GM20431 (cell line): ENCODE measurements around the gene NR5A1.

Experiments used
- in situ Hi-C: fragments of 300-500 bp; cut with MseI, MboI; formaldehyde crosslinking; loops from one replicate; pipeline ENCODE4 v1.15.0; 2020; ENCODE audit warnings: low sequenced_read_pairs; ENCODE audit not compliant: unreplicated experiment

Gene NR5A1

DNA sequence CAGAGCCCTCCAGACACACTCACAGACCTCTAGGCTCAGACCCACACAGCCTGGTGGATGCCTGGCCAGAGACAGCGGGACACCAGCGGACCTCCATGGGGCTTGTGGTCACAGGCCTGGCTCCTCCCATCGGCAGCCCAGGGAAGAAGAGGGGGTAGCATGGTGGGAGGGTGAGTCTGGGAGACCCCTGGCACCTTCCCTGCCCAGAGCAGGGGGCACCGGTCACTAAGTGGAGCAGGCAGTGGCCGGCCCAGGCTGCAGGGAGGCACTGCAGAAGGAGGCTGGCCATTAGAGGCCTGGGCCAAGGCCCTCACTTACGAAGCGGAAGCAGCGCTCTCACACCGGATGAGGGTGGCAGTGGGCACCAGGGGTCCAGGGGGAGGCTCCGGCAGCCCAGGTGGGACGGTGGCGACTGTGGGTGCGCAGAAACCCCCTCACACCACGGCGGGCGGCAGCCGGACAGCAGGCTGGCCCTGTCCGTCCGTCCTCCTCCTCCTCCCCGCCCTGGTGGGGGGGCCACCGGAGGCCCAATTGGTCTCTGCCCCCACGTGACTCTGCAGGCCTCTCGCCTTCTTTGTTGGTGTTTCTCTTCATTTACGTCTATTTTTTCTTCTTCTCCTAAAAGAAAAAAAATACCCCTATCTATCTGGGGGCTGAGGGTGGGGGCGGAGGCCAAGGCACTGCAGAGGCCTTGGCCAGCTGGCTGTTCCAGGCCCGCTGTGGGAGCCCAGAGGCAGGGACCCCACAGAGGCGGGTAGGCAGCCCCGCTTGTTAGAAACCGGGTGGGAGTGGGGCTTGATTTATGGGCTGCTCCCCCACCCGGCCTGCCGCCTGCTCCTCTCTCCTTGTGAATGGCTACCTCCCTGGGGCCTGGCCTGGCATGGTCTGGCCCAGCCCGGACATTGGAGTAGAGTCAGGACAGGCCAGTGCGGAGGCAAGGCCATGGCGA lies at the start of gene NR5A1:
TSS of gene NR5A1 (minus strand) at position 469 of the 949 bp plus-strand sequence. CDS start 4,004 bp downstream, outside the sequence.
- in situ Hi-C loops = no loop called here

DNA sequence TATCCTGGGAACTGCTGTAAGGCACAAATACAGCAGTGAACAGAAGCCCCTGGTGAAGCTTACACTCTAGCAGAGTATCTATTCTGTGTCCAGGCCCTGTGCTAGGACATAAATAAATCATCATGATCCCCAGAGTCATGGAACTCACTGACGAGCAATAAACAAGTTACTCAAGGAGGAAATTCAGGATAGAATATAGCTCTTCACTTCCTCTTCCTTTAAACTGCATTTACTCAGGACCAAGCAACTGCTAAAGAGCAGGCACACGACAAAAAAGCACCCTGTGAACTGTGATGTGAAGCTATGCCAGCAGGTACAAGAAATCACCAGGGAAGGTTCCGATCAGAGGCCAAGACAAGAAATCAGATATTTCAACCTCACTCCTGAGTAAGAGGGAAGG lies 47.8 kb upstream of the NR5A1 start:
- in situ Hi-C loops = no loop called here

DNA sequence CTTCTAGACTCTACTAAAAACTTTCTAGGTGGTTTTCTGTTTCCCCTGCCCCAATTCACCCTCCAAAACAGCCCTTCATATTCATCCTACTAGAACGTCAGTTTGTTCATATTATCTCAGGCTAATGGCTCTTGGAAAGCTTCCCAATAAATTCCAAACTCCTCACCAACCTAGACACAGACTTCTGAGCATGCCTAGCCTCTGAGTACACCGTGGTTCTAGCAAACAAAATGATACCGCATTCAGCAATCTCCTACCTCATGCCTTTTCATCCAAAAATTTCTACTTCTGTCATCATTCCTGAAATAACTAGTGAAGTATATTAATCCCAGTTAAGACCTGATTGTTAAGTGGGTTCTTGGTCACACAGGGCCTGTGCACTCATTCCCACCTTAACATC lies 46.5 kb upstream of the NR5A1 start:
- in situ Hi-C loops = no loop called here

DNA sequence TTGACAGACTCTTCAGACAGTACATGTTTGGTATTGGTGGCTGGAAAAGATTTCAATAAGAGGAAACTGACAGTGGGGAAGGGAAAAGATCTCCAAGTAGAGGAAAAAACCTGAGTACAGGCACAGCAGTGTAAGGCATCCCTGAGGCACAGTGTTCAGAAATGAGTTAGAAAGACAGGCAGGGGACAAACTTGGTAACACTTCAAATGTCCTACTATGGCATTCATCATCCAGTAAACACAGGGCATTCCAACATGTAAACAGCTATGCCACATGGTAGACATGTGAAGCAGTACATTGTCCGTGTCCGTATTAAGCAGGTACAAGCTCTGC lies 45.0 kb upstream of the NR5A1 start:
- in situ Hi-C loops = no loop called here

DNA sequence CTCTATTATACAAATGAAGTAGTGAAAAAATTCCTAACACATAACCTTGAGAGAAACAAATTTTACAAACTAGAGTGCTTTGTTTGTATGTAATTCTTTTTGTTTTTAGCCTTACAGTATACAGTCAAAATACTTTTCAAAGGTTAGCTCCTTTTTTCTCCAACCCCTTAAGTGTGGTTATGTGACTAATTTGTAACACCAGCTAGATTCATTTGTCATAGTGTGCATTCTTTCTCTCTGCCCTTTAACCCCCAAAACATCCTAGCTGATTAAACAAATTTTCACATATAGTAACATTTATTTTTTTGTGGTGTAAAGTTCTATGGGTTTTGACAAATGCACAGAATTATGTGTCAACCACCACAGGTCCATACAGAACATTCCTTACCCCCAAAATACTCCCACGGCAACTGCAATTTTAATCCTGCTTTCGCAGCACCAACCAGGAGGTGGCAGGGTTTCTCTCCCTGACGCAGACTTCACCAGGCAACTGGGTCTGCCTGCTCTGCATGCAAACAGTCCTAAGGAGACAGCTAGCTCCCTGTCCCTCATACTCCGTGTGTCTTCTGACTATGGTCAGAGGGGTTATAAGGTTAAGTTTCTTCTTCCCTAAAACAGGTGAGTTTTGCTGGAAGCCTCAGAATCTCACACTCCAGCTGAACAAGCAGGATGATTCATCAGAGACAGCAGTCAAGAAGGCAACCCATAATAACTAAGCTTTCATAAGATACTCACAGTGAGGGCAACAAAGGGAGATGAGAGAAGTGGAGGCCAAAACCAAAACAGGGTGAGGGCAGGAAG lies 44.5 kb upstream of the NR5A1 start:
- in situ Hi-C loops = no loop called here

DNA sequence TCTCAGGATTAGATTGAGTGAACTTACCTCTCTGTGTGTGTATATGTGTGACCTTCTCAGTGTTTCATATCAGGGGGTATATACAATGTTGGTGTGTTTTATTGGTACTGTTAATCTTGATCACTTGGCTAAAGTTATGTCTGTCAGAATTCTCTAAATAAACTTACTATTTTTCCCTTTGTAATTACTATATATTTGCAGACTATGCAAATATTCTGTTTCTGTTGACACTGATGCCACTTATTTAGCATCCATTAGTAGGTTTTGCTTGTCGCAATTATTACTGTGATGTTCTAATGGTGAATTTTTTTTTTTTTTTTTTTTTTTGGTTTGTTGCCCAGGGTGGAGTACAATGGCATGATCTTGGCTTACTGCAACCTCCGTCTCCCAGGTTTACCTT lies 42.9 kb upstream of the NR5A1 start:
- in situ Hi-C loops = no loop called here

DNA sequence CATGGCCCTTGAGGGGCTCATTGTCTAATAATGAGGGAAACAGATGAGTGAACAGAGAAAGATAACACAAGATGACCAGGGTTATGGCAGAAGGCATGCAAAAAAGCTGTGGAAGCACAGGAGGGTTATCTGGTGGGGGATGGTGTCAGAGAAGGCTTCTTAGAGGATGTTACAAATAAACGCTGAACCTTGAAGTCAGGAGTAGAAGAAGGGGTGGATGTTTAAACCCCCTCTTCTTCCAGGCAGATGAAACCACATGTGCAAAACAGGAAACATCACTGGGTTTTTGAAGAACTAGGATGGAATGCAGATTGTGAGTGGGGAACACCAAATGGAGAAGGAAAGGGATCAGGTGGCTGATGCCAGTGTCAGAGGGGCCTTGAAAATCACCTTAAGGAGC lies 41.8 kb upstream of the NR5A1 start:
- in situ Hi-C loops = no loop called here

DNA sequence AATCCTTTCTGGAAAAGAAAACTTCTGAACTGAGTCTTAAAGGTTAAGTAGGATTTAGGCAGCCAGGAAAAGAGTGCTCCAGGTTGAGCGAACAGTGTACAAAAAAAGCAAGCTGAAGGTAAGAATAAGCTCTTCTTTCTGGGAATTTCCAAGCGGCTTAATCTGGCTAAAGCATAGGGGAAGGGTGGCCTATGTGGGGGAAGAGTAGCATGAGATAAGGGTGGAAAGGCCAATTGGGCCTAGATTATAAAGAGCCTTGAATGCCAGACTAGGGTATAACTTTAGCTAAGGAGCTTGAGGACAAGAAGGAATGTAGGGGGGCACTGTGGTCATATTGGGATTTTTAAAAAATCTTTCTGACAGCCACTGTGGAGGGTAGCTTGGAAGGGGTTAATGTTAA lies 37.3 kb upstream of the NR5A1 start:
- in situ Hi-C loops = no loop called here

DNA sequence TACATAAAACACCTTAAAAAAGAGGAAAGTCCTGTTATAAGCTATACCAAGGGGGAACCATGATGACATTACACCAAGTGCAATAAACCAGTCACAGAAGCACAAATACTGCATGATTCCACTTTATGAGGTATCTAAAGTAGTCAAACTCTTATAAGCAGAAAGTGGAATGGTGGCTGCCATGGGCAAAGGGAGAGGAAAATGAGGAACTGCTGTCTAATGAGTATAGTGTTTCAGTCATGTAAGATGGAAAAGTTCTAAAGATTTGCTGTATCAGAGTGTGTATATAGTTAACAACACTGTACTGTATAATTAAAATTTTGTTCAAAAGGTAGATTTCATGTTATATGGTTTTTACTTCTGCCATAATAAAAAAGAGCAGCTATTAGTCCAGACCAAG lies 34.6 kb upstream of the NR5A1 start:
- in situ Hi-C loops = no loop called here

DNA sequence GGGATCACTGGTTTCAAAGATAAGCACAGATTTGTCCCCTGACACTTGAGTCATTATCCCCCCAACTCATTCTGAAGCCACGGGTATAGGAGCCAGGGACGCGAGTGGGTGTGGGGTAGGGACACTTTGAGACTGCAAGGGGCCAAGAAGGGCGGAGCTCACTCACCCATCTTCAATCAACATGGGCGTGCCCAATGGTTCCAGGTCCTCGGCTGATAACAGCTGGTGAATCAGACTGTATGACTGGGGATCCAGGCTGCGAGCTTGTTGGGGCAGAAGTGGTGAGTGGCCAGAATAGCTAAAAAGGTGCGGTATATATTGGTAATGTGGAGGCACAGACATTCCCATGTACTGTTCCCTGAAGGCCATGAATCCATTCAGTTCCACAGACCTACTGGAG lies 30.7 kb upstream of the NR5A1 start:
- in situ Hi-C loops = no loop called here

DNA sequence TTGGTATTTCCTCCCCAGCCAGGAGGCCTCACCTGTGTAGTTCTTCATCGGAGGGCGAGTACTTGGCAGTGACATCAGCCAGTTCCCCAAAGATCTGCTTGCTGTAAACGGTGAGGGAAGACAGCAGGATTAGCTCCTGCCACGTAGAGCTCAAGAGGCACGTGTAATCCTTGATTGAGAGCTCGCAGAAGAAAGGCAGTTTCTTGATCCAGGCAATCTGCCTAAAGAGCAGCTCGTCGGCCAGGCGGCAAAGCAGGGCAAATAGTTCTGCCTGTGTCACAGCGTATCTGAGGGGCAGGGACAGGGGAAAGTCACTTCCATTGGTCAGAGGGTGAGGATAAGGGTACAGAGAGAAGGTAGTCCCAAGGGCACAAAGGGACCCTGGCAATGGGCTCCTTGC lies 28.6 kb upstream of the NR5A1 start:
- in situ Hi-C loops = no loop called here

DNA sequence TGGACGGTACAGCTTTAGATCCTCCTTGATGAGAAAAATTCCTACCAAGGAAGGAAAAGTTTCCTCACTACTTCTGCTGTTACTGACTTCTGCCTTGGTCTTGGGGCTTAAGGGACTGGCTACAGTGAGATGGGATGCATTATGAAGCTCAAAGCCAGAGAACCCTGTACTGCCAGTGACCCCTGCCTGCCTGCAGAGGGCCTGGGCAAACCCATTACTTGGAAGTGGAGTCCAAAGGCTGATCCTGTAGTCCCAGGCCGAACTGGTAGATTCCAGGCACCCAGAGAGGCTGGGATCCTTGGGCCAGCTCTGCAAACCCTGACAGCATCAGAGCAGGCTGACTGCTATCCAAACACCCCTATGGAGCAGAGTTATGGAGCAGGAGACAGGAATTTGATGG lies 25.7 kb upstream of the NR5A1 start:
- in situ Hi-C loops = no loop called here

DNA sequence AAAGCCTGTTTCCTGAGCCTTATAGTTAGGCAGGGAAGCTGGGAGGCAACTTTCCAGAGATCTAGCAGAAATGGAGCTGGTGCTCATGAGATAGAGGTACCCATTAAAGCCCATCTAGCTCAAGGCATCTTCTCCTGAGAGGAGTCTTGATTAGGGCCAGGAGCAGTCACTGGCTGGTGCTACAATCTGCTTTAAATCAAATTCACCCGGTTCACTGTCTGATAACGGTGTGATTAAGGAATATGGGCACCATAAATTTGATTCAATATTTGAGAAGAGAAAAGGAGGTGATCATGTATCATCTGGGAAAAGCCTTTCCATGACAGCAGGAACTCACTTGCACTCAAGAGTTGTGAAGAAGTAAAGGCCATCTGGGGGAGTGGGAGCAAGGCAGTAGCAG lies 23.9 kb upstream of the NR5A1 start:
- in situ Hi-C loops = no loop called here

DNA sequence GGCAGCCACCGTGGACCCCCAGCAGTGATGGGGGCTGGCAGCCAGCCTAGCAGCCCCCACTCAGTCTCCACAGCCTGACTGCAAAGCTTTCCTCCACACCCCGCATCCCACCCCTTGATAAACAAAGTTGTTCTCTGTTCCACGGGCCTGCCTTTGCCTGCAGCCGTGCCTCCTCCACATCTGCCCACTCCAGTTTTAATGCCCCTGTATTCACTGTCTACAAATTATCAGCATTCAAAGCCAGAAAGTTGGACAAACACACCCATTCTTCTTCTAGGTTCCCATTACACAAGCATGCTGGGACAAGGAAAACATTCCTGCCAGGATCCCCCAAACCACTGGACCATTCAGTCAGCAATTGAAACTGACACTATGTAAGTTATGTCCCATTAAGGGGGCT lies 23.0 kb upstream of the NR5A1 start:
- in situ Hi-C loops = no loop called here

DNA sequence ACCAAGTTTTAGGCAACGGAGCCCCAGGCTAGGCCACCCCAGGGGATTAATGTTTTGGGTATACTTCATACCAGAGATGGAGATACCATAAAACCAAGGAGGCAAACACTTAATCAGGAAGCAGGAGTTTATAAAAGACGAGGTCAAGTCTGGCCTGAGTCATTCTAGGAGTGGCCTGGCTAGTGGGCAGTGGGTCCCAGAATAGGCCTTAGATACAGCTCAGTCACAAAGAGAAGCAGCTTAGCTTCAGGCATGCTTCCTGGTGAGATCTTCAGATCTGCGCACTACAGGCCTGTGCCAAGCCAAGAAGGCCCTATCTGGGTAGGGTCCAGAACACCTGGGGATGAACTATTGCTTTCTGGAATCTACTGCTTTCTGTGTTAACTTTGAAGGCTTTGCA lies 20.6 kb upstream of the NR5A1 start:
- in situ Hi-C loops = no loop called here

DNA sequence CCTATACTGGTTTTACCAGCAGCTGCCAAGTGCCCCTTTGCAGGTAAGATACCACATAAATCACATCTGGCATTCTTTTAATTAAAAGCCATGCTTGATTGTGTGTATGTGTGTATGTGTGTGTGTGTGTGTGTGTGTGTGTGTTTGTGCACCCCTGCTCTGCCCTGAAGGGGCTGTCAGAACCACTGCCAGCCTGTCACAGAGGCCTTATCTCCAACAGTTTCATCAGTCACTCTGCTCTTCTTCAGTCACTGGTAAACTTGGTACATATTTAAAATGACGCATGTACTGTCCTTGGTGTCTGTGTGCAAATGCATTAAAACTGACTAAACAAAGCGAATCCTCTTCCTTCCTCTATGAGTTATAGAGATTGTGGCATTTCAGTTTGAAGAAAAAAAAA lies 19.0 kb upstream of the NR5A1 start:
- in situ Hi-C loops = no loop called here

DNA sequence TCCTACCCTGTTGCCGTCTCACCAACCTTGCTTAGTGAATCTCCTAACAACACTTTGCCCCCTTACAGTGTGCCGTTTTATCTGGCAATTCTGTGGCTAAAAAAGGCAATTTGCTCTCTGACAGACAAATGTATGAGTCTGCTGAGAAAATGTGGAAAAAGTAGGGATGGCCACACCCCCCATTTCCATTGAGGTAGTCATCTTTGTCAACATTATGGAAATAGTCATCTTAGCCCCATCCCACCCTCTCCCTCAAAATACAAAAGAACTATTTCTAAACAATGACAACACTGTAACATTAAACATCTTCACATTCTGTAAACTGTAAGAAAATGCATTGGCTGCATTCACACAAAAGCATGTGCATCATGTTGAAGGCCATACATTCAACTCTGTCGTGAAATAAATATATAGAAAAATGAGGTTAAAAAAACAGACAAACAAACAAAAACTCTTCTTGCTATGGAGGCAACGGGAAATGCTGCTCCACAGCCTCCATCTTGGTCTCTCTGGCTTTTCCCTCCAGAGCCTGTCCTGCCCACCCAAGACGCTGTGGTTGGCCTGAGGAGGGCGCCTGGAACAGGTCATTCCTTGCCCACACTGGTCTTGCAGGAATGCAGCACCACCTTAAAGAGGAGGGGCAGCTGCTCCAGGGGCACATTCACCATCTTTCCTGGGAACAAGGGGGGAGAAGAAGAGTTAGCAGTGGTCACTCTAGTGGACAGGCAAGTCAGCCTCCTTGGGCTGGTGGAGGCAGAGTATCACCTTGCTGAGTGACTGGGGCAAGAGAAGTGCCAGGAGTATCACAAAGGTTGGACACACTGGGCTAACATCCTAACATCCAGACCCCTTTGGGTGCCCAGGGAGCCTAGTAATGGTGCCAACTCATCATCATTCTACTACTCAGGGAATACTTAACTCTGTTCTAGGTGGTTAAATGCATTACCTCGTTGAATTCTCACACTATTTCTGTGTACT lies 15.2 kb upstream of the NR5A1 start:
- in situ Hi-C loops = no loop called here

DNA sequence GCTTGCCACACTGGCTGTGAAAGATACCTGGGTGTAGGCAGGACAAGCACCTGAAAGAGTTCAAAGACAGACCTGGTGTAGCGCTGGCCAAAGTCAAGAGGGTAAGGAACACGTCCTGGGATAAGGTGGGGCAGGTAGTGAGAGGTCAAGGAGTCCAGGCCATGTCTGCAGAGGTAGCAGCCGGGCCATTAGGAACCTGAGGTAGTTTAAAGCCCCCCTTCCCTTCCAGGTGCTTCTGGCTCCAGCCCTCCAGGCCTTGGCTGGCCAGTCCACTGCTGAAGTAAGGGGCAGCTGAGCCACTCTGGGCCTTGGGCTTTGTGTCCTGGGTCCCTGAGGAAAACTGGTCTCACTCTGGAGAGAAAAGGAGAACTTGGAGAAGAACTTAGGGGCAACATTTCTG lies 13.9 kb upstream of the NR5A1 start:
- in situ Hi-C loops = no loop called here

DNA sequence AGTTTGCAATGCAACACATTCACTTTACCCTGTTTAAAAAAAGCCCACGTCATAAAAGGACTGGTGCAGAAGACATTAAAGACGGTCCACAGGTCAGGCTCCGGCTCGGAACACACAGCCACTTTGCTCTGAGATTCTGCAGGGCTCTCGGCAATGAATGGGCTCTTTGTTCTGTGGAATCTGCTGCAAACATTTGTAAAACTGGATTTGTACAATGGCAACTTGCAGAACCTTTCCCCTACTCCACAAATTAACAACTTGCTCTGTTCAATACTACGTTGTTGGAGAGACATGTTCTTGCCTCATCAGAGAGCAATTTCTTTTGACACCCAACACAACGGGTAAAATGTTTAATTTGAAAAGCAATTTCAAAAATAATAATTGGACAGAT lies 13.0 kb upstream of the NR5A1 start:
- in situ Hi-C loops = no loop called here

DNA sequence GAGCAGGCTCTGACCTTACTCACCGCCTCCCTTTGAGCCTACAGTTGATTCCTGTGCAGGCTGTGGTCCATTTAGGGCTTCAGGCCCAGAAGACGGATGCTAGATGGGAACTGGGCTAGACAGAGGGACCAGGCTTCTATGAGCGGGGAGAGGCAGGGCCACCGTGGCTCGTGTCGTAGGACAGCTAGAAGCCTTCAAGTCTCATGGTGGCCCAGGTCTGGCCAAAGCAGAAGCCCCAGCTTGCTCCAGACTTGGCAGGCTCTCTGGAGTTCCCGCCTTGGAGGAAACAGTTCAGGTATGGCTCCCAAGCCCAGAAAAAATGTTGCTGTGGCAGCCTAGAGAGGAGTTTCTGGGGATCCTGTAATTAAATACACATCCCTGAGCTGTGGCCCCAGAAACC lies 10.9 kb upstream of the NR5A1 start:
- in situ Hi-C loops = no loop called here
